Fibroblast of villous mesenchyme (primary cell): ENCODE results near the gene HILPDA. TPM values are rescaled to one million over a fixed set of nuclear protein-coding genes. Genes with fewer than 3 reads are reported as not detected.
"Not testable (repeated sequence)": the region's sequence is repeated elsewhere in the genome, so short reads cannot be mapped to it uniquely, and the experiment has no call there.

Source experiments
- DNase-seq: peaks from one replicate; pipeline ENCODE4 v3.0.0-alpha.2; 2010; ENCODE audit warnings: low read depth
- H3K4me3 ChIP-seq: 2 replicates; pipeline ENCODE4 v1.5.1; 2011; ENCODE audit warnings: low read depth, mild to moderate bottlenecking, low read length
- total RNA-seq: library from RNA; depleted of rRNA; stranded (reverse); fragments of >200 nt; gene quantifications from 2 replicates; pipeline ENCODE4 v1.2.3, GENCODE V29; 2012
- TF ChIP-seq, protein P1 (sequence below): IDR thresholded peaks from 2 replicates; pipeline ENCODE4 v1.5.1; 2012; ENCODE audit warnings: low read depth, mild to moderate bottlenecking, low read length; ENCODE audit not compliant: insufficient read depth

The HILPDA gene
- total RNA-seq, 1 donor, result 14.7 TPM

- TF ChIP-seq, protein P1, sequence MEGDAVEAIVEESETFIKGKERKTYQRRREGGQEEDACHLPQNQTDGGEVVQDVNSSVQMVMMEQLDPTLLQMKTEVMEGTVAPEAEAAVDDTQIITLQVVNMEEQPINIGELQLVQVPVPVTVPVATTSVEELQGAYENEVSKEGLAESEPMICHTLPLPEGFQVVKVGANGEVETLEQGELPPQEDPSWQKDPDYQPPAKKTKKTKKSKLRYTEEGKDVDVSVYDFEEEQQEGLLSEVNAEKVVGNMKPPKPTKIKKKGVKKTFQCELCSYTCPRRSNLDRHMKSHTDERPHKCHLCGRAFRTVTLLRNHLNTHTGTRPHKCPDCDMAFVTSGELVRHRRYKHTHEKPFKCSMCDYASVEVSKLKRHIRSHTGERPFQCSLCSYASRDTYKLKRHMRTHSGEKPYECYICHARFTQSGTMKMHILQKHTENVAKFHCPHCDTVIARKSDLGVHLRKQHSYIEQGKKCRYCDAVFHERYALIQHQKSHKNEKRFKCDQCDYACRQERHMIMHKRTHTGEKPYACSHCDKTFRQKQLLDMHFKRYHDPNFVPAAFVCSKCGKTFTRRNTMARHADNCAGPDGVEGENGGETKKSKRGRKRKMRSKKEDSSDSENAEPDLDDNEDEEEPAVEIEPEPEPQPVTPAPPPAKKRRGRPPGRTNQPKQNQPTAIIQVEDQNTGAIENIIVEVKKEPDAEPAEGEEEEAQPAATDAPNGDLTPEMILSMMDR, result no peak
- no peak for DNase-seq
- no peak overlapping the region for H3K4me3 ChIP-seq
These were observed 6.8 kb downstream of the HILPDA start for GRCh38 chr7:128462460-128462859.

GRCh38 chr7:128463345-128463744 lies 7.7 kb downstream of the HILPDA start:
- not testable (repeated sequence) for DNase-seq

GRCh38 chr7:128463933-128464332 lies 8.3 kb downstream of the HILPDA start:
- H3K4me3 ChIP-seq, DNase-seq: not testable (repeated sequence)

More at GRCh38 chr7:128463345-128463744, 7.7 kb downstream of the HILPDA start:
- H3K4me3 ChIP-seq, result not testable (repeated sequence)

DNA sequence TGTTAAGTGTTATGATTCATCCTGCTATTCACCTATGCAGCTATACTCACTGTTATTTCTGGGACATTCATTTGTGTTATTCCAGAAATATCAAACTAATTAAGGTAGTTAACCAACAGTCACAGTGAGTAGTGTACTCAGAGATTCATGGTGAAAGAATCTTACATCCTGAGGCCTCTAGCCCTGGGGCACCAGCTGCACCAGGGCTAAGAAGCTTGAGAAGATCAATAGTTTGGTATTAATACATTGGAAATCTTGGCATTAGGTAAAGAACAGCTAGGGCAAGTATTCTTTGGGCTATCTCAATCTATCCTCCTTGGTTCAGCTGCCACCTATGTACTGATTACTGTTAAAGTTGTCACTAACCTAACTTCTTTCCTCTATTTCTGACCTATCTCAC lies 11.2 kb downstream of the HILPDA start:
- H3K4me3 ChIP-seq, DNase-seq: not testable (repeated sequence)

GRCh38 chr7:128476402-128477335 lies 21.0 kb downstream of the HILPDA start, which contains the start of gene METTL2B:
METTL2B (plus strand) TSS chr7:128476748; CDS start chr7:128476766, 18 bp downstream.
- TF ChIP-seq, protein P1, result peak; percentile 25
- peak; percentile 89 for DNase-seq
- H3K4me3 ChIP-seq, result peak within 1 kb of the TSS; percentile 84

- not testable (repeated sequence) for DNase-seq
- peak overlapping the region; percentile 84 for H3K4me3 ChIP-seq
These were observed 21.6 kb downstream of the HILPDA start for GRCh38 chr7:128477336-128477690.

DNA sequence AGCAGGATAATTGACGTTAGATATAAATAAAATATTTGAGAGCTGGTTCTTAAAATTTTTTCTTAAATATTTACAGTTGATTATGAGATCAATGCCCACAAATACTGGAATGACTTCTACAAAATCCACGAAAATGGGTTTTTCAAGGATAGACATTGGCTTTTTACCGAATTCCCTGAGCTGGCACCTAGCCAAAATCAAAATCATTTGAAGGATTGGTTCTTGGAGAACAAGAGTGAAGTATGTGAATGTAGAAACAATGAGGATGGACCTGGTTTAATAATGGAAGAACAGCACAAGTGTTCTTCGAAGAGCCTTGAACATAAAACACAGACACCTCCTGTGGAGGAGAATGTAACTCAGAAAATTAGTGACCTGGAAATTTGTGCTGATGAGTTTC lies 23.4 kb downstream of the HILPDA start:
- not testable (repeated sequence) for H3K4me3 ChIP-seq, DNase-seq

- DNase-seq, result not testable (repeated sequence)
These were observed 32.5 kb downstream of the HILPDA start for GRCh38 chr7:128488134-128488533.

DNA sequence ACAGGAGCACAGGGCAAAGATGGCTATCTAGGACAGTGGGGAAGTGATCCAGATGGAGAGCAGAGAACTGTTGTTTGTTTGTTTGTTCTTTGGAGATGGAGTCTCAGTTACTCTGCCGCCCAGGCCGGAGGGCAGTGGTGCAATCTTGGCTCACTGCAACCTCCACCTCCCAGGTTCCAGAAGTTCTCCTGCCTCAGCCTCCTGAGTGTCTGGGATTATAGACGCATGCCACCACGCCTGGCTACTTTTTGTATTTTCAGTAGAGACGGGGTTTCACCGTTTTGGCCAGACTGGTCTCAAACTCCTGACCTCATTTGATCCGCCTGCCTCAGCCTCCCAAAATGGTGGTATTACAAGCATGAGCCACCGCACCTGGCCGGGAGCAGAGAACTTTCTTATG lies 41.7 kb downstream of the HILPDA start:
- no peak for DNase-seq
- TF ChIP-seq, protein P1, result no peak
- no peak overlapping the region for H3K4me3 ChIP-seq

More at GRCh38 chr7:128488134-128488533, 32.5 kb downstream of the HILPDA start:
- H3K4me3 ChIP-seq, result not testable (repeated sequence)

- not testable (repeated sequence) for DNase-seq, H3K4me3 ChIP-seq
These were observed 49.7 kb downstream of the HILPDA start for GRCh38 chr7:128505416-128505815.

DNA sequence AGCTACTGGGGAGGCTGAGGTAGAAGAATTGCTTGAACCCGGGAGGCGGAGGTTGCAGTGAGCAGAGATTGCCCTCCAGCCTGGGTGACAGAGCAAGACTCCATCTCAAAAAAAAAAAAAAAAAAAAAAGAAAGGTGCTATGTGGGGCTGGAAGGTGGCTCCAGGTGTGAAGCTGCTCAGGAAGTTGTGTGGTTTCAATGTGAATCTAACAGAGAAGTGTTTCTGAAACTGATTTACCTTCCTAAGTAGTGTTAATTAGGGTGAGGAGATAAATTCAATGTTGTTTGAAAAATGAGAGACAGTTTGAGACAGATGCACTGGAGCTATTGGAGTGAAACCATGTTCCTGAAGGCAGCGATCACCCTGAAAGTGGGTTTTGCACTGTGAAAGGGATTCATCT lies 51.1 kb downstream of the HILPDA start:
- H3K4me3 ChIP-seq, DNase-seq: not testable (repeated sequence)

DNA sequence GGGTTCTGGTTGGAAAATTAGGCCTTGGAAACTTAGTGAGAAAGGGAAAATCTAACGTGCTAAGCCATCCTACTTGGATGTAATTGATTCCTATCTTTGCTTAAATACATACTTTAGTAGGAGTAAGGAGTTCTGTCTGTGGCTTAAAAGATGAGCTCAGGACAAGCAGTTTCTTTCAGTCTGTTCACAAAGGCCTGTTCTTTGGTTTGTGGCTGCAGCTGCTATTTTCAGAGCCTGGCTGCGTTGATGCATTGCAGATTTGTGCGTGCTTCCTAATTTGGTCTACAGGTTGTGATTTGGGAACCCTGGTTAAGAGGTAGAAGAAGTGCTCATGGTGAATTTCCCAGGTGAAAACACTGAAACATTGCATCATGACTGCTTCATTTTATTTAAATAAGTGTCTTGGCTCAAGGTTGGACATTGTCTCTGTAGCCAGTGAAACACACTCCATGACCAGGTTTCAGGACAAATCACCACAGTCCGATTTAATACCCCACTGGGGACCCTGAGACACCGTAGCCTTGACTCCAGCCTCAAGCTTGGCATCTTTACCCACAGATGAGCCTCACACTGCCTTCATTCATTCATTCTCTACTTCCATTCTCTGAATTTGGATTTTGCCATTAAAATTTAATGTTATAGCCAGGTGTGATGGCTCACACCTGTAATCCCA lies 51.8 kb downstream of the HILPDA start:
- H3K4me3 ChIP-seq, result not testable (repeated sequence)

More for the DNA sequence above, 51.8 kb downstream of the HILPDA start:
- DNase-seq, result not testable (repeated sequence)
